Astrocyte (in vitro differentiated cells and primary cell): ENCODE data around the gene TRIO.

Source experiments
- CTCF ChIP-seq: IDR thresholded peaks from 2 replicates; pipeline ENCODE4 v1.5.1; 2011; ENCODE audit warnings: low read depth, mild to moderate bottlenecking, inconsistent platforms, low read length, moderate library complexity; ENCODE audit not compliant: insufficient read depth
- EZH2 ChIP-seq: IDR thresholded peaks from 2 replicates; pipeline ENCODE4 v1.6.1; 2012; ENCODE audit warnings: mild to moderate bottlenecking, low read length, inconsistent platforms; ENCODE audit not compliant: insufficient read depth

- no peak for TF ChIP-seq EZH2
- no peak for TF ChIP-seq CTCF
These were observed 306.0 kb downstream of the TRIO start for GRCh38 chr5:14449052-14449661.
